GM11168 (cell line): ENCODE measurements around the gene SH3D19.
"Not testable (repeated sequence)": the region's sequence is repeated elsewhere in the genome, so short reads cannot be mapped to it uniquely, and the experiment has no call there.

ENCODE experiments used
- in situ Hi-C: fragments of 300-500 bp; cut with MboI; formaldehyde crosslinking; loops from one replicate; pipeline ENCODE4 v1.12.0; 2022; ENCODE audit warnings: low sequenced_read_pairs; ENCODE audit not compliant: unreplicated experiment

Gene SH3D19

DNA sequence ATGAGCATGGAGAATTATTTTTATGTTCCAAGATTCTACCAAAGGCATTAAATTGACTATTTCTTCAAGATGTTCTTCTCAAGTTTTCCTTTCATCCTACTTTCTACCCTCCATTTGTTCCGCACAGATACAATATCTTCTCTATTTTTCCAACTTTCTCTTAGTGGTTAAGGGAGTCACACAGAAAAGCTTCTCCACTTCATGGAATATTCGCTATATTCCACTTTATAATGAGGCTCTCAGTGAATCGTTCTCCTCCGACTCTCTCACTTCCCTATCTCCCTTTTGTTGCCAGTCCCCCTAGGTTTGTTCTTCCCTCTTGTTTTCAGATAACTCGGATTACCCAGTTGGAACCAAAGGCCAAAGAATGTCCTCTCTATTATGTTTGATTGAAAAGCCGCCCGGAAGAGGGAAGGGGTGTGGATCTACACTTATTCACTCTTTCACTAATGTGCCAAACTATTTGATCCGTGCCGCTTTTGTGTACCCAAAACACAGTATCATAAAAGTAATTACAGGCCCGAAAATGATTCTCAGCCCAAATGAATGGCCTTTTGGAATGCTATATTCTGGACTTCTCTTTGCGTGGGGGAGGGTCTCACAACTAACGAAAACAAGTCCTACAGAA lies 1.2 kb downstream of the SH3D19 start:
- in situ Hi-C loops, result no loop called here

DNA sequence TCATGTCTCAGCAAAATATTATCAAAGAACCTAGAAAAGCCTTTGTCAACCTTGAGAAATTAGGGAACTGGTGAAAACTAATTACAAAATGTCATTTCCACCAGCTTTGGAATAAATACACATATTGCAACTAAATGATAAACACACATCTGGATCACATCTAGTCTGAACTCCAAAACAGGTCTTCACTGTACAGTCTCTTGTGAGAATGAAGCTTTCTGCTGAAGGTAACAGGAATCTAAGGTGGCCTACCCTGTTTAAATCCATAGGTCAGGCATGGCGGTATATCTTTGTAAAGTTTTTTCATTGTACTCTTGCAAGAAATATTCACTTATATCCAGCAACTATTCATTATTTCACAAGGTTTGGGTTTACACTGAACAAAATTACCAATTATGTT lies 1.7 kb downstream of the SH3D19 start:
- in situ Hi-C loops, result no loop called here

DNA sequence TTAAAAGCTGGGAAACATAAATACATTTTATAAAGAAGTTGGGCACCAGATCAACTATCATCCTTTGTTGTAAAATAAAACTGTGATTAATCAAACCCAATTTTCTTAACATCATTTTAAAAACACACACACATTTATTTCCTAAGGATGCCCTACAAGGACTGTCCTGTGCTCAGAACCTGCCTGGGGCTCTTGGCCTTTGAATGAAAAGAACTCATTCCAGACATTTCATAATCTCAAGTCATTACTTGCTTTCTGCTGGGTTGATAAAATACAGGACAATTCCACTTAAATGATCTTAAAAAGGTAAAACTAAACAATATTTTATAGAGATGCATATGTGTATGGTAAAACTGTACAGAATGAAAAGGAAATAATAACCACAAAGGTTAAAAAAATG lies 2.8 kb downstream of the SH3D19 start:
- in situ Hi-C loops, result no loop called here

DNA sequence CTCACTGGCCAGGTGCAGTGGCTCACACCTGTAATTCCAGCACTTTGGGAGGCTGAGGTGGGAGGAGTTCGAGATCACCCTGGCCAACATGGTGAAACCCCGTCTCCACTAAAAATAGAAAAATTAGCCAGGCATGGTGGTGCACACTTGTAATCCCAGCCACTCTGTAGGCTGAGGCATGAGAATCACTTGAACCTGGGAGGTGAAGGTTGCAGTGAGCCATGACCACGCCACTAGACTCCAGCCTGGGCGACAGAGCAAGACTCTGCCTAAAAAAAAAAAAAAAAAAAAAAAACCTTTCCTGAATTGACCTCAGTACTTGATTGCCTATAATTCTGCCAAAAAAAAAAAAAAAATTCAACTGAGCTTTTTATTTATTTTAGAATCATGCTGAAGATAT lies 3.2 kb downstream of the SH3D19 start:
- in situ Hi-C loops, result not testable (repeated sequence)

DNA sequence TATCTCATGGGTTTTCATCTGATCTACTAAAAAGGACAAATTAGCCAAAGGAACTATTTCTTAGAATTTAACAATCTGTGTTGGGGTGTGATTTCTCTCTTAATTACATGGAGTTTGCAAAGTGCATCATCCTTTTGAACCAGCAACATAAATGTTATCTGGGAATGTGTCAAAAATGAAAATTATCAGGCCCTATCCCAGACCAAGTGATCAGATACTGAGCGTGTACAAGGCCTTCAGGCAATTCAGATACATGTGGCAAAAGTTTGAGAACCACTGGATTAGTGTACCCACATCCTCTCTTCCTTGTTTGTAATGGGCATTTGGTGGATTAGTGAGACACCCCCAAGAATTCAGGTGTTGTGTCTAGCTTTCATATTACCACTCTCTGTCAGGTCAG lies 3.8 kb downstream of the SH3D19 start:
- in situ Hi-C loops, result no loop called here

DNA sequence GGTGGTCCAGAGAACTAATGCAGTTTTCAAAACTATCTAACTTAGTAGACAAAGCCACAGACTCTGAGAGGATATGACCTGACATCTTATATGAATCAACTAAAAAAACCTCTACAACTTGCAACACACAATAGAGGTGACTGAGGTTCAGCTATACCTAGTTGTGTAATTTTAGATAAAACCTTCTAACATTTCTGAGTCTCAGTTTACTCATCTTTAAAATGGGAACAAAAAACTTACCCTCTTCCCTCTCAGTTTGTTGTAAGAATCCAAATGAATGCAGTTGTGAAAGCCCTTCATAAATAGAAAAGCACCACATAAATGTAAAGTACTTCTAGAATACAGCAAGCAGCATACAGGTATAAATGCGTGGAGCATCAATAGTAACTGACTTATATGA lies 5.9 kb downstream of the SH3D19 start:
- in situ Hi-C loops, result no loop called here

DNA sequence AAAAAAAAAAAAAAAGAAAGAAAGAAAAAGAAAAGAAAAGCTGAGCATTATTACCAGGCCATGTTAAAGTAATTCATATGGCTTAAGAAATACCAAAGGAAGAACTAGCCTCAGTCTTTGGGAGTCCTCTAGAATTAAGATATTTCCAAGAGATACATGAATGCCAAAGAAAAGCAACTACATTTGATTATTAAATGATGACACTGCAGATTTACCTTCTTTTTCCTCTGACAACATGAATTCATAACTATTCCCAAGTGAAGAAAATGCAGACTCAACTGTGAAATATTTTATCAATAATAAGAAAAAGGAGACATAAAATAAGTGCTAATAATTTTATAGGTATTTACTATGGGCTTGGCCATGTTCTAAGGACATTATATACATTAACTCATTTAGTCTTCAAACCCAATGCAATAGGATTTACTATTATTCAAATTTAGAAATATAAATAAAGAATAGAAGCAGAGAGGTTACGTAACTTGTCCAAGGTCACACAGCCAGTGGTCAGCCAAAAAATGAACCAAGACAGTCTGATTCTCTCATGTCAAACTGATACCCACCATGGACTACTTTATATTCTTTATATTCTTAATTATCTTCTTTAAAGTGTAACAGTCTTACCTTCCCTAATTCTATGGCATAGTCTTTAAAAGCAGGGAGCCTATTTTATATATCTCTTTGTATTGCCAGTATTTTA lies 6.9 kb downstream of the SH3D19 start:
- in situ Hi-C loops, result no loop called here

DNA sequence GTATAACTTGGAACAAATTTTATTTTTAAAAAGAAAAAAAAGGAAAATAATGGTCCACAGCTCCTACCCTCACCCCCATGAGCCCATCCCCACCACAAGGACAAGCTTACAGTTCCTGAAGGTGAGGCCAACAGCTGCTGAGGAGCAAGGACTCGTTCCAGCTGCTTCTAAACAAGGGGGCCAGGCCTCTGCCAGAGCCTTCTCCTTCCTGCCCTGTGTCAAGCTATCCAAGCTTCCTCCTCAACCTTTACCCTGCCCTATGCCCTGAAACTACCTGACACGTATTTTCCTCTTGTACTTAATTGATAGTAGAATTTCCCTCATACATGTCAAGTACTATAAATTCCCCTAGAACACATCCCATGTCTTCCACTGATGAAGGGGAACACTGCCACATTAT lies 8.8 kb downstream of the SH3D19 start:
- in situ Hi-C loops, result no loop called here

DNA sequence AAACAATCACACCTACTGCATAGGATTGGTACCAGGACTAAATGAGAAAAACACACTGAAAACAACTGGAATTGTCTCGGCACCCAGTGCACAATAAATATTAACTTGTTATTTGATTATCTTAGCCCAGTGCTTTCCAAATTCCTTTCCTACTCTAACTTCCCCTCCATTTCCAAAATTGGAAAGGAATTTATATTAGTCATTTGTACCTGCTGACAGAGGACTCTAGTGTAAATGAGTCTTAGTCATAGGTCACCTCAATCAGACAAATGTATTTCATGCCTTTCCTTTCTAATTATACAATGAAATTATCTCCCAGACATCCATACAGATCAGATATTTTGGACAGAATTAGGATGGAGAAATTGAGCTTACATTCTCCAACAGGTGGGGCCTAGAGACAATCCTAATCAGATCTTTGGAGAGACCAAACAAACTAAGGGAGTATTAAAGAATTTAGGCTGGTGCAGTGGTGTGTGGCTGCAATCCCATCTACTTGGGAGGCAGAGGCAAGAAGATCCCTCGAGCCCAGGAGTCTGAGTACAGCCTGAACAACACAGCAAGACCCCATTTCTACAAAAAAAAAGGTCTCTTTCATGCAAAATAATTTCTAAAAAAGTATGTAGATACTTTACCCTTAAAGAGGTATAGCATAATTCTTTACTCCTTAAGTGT lies 10.1 kb downstream of the SH3D19 start:
- in situ Hi-C loops, result no loop called here

DNA sequence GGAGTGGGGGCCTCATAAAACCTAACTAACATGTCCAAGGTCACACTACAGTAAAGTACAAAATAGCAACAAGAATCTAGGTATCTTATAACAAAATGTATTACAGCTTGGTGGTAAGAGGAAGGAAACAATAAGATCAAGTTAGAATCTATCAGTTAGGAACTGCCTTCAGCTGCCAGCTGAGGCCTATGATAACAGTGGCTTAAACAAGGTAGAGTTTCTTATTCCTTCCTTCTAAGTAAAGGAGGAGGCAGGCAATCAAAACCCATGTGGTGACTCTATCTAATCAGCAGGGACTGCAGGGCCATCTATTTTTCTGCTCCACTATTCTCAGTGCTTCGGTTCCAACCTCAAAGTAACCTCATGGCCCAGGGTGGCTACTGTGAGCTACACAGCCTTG lies 10.9 kb downstream of the SH3D19 start:
- in situ Hi-C loops, result no loop called here

DNA sequence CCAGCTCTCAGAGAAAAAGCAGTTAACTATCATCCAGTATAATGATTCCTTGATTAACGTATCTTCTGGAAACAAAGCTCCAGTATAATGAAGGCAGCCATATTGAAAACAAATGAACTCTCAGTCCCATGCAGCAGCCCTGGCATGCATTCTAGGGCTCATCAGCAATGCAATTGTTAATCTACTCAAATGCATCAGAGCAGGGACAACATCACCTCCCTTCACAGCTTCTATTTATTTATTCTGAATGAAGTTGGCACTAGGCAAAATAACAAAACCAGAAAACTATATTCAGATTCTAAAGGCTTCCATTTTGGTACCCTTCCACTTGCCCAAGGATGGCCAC lies 11.4 kb downstream of the SH3D19 start:
- in situ Hi-C loops, result no loop called here

DNA sequence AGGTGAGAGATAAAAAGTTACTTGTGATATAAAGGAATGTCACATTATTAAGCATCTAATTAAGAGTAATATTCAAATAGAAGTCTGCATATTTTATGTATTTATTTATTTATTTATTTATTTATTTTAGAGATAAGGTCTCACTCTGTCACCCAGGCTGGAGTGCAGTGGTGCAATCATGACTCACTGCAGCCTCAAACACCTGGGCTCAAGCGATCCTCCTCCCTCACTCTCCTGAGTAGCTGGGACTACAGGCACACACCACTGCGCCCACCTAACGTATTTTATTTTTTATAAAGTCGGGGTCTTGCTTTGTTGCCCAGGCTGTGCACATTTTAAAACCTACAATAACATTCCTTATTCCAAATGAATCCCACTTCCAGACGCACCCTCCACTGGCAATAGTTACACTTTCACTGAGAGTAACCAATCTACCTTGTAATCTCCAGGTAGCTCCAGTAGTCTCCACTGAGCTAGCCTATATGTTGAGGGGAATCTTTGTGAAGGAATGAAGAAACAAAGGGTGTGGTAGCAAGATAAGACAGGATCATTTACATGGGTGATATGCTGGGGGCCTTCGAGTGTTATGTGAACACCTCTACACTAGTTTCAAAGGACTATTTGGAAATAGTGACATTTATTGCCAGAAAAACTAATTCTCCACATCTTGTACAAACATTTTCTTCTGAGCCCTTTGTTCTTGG lies 11.9 kb downstream of the SH3D19 start:
- in situ Hi-C loops, result no loop called here

DNA sequence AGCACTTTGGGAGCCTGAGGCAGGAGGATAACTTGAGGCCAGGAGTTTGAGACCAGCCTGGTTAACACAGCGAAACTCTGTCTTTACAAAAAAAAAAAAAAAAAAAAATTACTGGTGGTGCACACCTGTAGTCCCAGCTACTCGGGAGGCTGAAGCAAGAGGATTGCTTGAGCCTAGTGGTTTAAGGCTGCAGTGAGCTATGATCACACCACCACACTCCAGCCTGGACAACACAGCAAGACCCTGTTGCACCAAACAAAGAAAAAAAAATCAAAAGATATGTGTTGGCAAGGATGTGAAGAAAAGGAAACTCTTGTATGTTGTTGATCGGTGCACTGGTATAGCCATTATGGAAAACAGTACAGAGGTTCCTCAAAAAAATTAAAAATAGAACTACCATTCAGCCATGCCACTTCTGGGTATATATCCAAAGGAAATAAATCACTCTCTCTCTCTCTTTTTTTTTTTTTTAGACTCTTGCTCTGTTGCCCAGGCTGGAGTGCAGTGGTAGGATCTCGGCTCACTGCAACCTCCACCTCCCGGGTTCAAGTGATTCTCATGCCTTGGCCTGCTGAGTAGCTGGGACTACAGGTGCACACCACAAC lies 15.2 kb downstream of the SH3D19 start:
- in situ Hi-C loops, result no loop called here

DNA sequence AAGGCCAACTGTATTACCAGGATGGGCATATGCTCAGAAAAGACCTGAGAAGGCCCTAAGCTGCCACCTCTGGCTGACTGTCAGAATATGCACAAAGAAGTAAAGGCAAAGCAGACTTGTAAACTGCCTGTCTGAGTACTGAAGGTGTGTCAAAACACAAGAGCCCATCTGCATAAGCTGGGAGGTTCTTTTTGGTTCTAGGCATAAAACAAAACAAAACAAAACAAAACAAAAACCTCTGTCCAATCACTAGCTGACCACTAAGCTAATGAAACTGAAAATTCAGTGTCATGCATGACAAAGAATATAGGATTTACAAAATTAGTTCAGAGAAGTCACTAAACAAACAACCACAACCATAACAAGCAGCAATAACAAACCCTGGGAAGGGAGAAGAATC lies 20.6 kb downstream of the SH3D19 start:
- in situ Hi-C loops, result no loop called here

DNA sequence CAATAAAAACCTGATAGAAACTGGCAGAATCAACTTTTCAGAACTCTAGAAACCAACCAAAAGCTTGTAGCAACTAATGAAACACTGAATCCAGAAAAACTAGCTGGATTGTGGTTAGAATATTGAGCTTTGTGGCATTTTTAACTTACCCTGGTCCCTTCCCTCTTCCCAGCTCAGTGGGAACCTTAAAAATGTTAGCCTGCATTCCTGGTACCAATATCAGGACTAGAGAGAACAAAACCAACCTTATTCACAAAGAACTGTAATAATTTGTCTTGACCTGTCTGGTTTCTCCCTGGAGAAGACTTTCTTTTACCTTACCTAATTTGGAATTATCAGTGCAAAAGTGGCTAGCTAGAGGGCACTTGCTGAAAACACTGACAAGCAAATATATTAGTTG lies 21.2 kb downstream of the SH3D19 start:
- in situ Hi-C loops, result no loop called here

DNA sequence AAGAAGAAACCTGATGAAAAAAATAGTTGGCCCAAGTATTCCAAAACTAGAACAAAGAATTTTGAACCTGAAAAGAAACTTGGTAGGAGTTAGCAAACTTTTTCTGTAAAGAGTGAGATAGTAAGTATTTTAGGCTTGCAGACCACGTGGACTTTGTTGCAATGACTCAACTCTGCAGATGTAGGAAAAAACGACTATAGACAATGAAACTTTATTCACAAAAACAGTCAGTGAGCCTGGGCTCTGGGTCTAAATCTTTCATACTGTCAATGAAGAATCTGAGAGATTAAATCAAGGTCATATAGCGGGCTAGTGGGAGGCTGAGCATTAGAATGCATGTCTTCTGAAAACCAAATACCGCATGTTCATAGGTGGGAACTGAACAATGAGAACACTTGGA lies 23.0 kb downstream of the SH3D19 start:
- in situ Hi-C loops, result no loop called here

DNA sequence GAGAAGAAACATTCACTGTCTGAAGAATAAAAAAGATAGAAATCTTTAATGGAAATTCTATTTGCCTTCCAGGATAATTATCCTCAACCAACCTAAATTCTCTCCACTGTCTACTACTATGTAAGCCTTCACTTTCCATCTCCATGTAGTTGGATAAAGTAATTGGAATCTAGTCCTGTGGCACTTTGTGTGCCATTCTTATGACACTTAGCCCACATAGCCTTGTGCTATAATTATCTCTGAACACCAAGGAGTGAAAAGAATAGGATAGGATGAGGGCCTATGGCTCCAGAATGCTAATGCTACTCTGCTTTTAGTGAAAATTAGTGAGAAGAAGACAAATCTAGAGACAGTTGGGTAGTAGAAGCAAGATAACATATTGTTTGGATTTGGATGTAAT lies 28.2 kb downstream of the SH3D19 start:
- in situ Hi-C loops, result no loop called here

DNA sequence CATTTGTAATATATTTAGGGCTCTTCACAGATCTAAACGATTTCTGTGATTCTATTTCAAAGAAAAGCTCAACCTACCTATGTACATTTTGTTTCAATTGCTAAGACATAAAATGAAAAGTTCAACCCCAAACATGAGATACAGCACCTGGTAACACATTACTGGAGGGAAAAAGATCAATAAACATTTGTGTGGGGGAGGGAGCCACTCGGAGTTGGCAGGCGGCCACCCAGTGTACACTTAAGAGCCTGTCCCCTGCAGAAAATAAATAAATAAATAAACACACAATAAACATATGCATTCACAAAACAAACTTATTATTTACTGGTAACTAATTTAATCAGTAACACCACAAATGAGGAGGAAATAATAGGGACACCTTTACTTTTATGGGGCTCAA lies 29.2 kb downstream of the SH3D19 start:
- in situ Hi-C loops, result no loop called here

DNA sequence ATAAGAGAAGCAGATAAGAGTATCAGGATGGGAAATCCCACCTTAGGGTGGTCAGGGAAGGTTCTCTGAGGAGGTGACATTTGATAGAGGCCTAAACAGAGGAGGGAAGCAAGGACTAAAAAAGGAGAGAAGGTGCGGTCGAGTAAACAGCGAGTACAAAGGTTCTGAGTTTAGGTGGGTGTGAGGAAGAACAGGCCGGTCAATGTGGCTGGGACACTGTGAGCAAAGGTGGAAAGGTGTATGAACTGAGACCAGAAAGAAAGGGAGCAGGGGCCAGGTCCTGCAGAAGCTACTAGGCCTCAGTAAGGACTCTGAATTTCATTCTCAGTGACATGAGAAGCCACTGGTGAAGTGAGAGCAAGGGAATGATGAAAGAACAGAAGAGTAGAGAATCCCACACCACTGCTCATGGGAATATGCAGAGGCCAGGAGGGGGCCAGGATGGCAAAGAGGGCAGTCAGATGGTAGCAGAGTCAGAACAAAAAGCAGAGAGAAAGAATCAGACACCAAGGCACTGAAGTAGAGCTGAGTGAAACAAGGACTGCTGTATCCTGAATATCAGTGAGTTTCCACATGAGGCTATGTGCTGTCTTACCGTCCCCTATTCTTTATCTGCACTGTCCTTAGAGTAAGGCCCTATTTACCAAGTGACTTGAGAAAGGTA lies 30.4 kb downstream of the SH3D19 start:
- in situ Hi-C loops, result no loop called here

DNA sequence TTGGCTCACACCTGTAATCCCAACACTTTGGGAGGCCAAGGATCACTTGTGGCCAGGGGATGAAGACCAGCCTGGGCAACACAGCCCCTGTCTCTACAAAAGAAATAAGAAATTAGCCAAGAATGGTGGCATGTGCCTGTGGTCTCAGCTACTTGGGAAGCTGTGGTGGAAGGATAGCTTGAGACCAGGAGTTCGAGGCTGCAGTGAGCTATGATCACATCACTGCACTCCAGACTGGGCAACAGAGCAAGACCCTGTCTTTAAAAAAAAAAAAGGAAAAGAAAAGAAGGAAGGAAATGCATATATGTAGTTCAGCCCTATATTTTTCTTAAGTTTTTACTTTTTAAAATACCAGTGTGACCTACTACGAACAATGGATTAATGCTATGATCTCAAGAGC lies 33.4 kb downstream of the SH3D19 start:
- in situ Hi-C loops, result no loop called here
